Tibial artery (tissue), 4 donors: ENCODE data around the gene AAMDC.

Source experiments
- DNase-seq, 2 donors: peaks; one replicate each; pipeline ENCODE4 v3.0.0-alpha.2; 2019
- H3K27ac ChIP-seq, 2 donors: fragments of 200-600 bp; sonication (generic) in 1 of 2; 1 replicate in 1 of 2; 2 replicates in 1 of 2; pipeline ENCODE4 v1.5.1; 2018 to 2019; ENCODE audit warnings: mild to moderate bottlenecking in 1 of 2
- H3K27me3 ChIP-seq, 2 donors: fragments of 200-600 bp; sonication (generic) in 1 of 2; one replicate each; pipeline versions ENCODE4 v1.5.1 to v1.6.0; 2016 to 2019
- H3K36me3 ChIP-seq, 3 donors: fragments of 200-600 bp; sonication (generic) in 2 of 3; one replicate each; pipeline ENCODE4 v1.5.1; 2016 to 2019; ENCODE audit warnings: mild to moderate bottlenecking in 2 of 3
- H3K4me1 ChIP-seq, 4 donors: fragments of 200-600 bp; sonication (generic) in 2 of 4; 1 replicate in 3 of 4; 2 replicates in 1 of 4; pipeline ENCODE4 v1.5.1; 2016 to 2019
- H3K4me3 ChIP-seq, 2 donors: fragments of 200-600 bp; sonication (generic) in 1 of 2; 1 replicate in 1 of 2; 2 replicates in 1 of 2; pipeline ENCODE4 v1.5.1; 2018 to 2019; ENCODE audit warnings: mild to moderate bottlenecking in 2 of 2
- H3K9me3 ChIP-seq, 3 donors: fragments of 200-600 bp; sonication (generic) in 1 of 3; one replicate each; pipeline ENCODE4 v1.5.1; 2016 to 2019
- CTCF ChIP-seq, 2 experiments: fragments of 200-600 bp in 1 of 2; fragments of 450-650 bp in 1 of 2; IDR thresholded peaks; one replicate each; pipeline ENCODE4 v1.5.1; 2017 to 2019; ENCODE audit warnings: antibody characterized with exemption in 2 of 2, mild to moderate bottlenecking in 1 of 2, moderate library complexity in 1 of 2
- intact Hi-C: fragments of 100-400 bp; cut with DNase I; formaldehyde crosslinking; loops from one replicate; pipeline ENCODE4 v1.15.0; 2023; ENCODE audit warnings: low total_unique reads

The AAMDC gene

GRCh38 chr11:77791301-77791700 lies 29.6 kb upstream of the AAMDC start:
- no peak for TF ChIP-seq CTCF (IDR thresholded peaks at IDR 0.05)
- no peak for DNase-seq
- intact Hi-C loops: no loop called here
- Histone ChIP-seq H3K9me3 (no peaks in the 10 kb centered on the region), H3K4me1 (peaks cover 0 to 27% (median 8%) of the 10 kb centered on the region in 4 donors), H3K4me3 (no peak overlapping the region), H3K36me3 (no peaks in the 10 kb centered on the region), H3K27me3 (no peaks in the 10 kb centered on the region), H3K27ac (no peak overlapping the region)

- no peak for TF ChIP-seq CTCF (IDR thresholded peaks at IDR 0.05)
- Histone ChIP-seq H3K36me3 (no peaks in the 10 kb centered on the region), H3K9me3 (no peaks in the 10 kb centered on the region), H3K27ac (no peak overlapping the region), H3K4me3 (no peak overlapping the region), H3K27me3 (no peaks in the 10 kb centered on the region), H3K4me1 (peaks cover 0 to 13% (median 6%) of the 10 kb centered on the region in 4 donors)
- DNase-seq: no peak
- intact Hi-C loops: no loop called here
These were observed 27.0 kb upstream of the AAMDC start for GRCh38 chr11:77793972-77794371.

- no peak for TF ChIP-seq CTCF (IDR thresholded peaks at IDR 0.05)
- no peak overlapping the region for H3K4me3 ChIP-seq
- H3K27me3 ChIP-seq: no peaks in the 10 kb centered on the region
- intact Hi-C loops: no loop called here
- peaks cover 0 to 18% (median 7%) of the 10 kb centered on the region in 4 donors for H3K4me1 ChIP-seq
- H3K9me3 ChIP-seq: no peaks in the 10 kb centered on the region
- no peak for DNase-seq
- no peaks in the 10 kb centered on the region for H3K36me3 ChIP-seq
- H3K27ac ChIP-seq: no peak overlapping the region
These were observed 21.6 kb upstream of the AAMDC start for GRCh38 chr11:77799338-77799737.

GRCh38 chr11:77800449-77800848 lies 20.5 kb upstream of the AAMDC start:
- Histone ChIP-seq H3K4me3 (no peak overlapping the region), H3K27ac (no peak overlapping the region), H3K9me3 (no peaks in the 10 kb centered on the region), H3K36me3 (no peaks in the 10 kb centered on the region), H3K27me3 (no peaks in the 10 kb centered on the region), H3K4me1 (peaks cover 0 to 18% (median 9%) of the 10 kb centered on the region in 4 donors)
- intact Hi-C loops: no loop called here
- no peak for DNase-seq
- no peak for TF ChIP-seq CTCF (IDR thresholded peaks at IDR 0.05)

GRCh38 chr11:77801477-77801876 lies 19.5 kb upstream of the AAMDC start:
- TF ChIP-seq CTCF (IDR thresholded peaks at IDR 0.05): no peak
- intact Hi-C loops: no loop called here
- peaks cover 0 to 20% (median 11%) of the 10 kb centered on the region in 4 donors for H3K4me1 ChIP-seq
- H3K4me3 ChIP-seq: no peak overlapping the region
- no peaks in the 10 kb centered on the region for H3K36me3 ChIP-seq
- no peak overlapping the region for H3K27ac ChIP-seq
- no peaks in the 10 kb centered on the region for H3K9me3 ChIP-seq
- DNase-seq: no peak
- no peaks in the 10 kb centered on the region for H3K27me3 ChIP-seq

- H3K27ac ChIP-seq: no peak overlapping the region
- peaks cover 0 to 26% (median 4%) of the 10 kb centered on the region in 4 donors for H3K4me1 ChIP-seq
- H3K9me3 ChIP-seq: no peaks in the 10 kb centered on the region
- H3K27me3 ChIP-seq: no peaks in the 10 kb centered on the region
- no peak for TF ChIP-seq CTCF (IDR thresholded peaks at IDR 0.05)
- no peaks in the 10 kb centered on the region for H3K36me3 ChIP-seq
- intact Hi-C loops: no loop called here
- DNase-seq: no peak
- no peak overlapping the region for H3K4me3 ChIP-seq
These were observed 14.5 kb upstream of the AAMDC start for GRCh38 chr11:77806415-77806814.
